Tibial artery (tissue), 4 donors: ENCODE results near the gene AKAIN1.

Experiments used
- DNase-seq, 2 donors: peaks; one replicate each; pipeline ENCODE4 v3.0.0-alpha.2; 2019
- H3K27ac ChIP-seq, 2 donors: fragments of 200-600 bp; sonication (generic) in 1 of 2; 1 replicate in 1 of 2; 2 replicates in 1 of 2; pipeline ENCODE4 v1.5.1; 2018 to 2019; ENCODE audit warnings: mild to moderate bottlenecking in 1 of 2
- H3K27me3 ChIP-seq, 2 donors: fragments of 200-600 bp; sonication (generic) in 1 of 2; one replicate each; pipeline versions ENCODE4 v1.5.1 to v1.6.0; 2016 to 2019
- H3K36me3 ChIP-seq, 3 donors: fragments of 200-600 bp; sonication (generic) in 2 of 3; one replicate each; pipeline ENCODE4 v1.5.1; 2016 to 2019; ENCODE audit warnings: mild to moderate bottlenecking in 2 of 3
- H3K4me1 ChIP-seq, 4 donors: fragments of 200-600 bp; sonication (generic) in 2 of 4; 1 replicate in 3 of 4; 2 replicates in 1 of 4; pipeline ENCODE4 v1.5.1; 2016 to 2019
- H3K4me3 ChIP-seq, 2 donors: fragments of 200-600 bp; sonication (generic) in 1 of 2; 1 replicate in 1 of 2; 2 replicates in 1 of 2; pipeline ENCODE4 v1.5.1; 2018 to 2019; ENCODE audit warnings: mild to moderate bottlenecking in 2 of 2
- H3K9me3 ChIP-seq, 3 donors: fragments of 200-600 bp; sonication (generic) in 1 of 3; one replicate each; pipeline ENCODE4 v1.5.1; 2016 to 2019
- intact Hi-C: fragments of 100-400 bp; cut with DNase I; formaldehyde crosslinking; loops from one replicate; pipeline ENCODE4 v1.15.0; 2023; ENCODE audit warnings: low total_unique reads
- TF ChIP-seq, protein P1 (sequence below), 2 experiments: fragments of 200-600 bp in 1 of 2; fragments of 450-650 bp in 1 of 2; IDR thresholded peaks; one replicate each; pipeline ENCODE4 v1.5.1; 2017 to 2019; ENCODE audit warnings: antibody characterized with exemption in 2 of 2, mild to moderate bottlenecking in 1 of 2, moderate library complexity in 1 of 2

Gene AKAIN1, protein sequence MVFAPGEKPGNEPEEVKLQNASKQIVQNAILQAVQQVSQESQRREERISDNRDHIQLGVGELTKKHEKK

DNA sequence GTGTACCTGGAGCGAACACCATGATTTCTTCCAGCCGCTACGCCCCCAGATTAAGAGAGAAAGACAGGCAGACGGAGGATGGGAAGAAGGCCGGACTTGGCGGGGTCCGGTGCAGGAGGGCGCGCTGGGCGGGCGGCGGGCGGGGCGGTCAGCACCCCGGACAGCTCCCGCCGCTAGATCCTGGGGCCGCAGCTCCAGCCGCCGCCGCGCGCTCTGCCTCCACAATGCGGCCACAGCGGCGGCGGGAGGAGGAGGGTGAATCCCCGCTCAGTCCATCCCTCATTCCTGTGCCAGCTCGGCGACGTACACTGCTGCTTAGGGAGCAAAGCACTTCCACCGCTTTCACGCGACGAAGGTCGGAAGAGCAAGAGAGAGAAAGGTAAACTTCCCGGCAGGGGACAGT is at the start of gene AKAIN1:
Gene AKAIN1, minus strand, starts transcription at position 226 of the 403 bp plus-strand sequence. Its CDS starts 204 bp downstream, at position 22.
- TF ChIP-seq, protein P1, sequence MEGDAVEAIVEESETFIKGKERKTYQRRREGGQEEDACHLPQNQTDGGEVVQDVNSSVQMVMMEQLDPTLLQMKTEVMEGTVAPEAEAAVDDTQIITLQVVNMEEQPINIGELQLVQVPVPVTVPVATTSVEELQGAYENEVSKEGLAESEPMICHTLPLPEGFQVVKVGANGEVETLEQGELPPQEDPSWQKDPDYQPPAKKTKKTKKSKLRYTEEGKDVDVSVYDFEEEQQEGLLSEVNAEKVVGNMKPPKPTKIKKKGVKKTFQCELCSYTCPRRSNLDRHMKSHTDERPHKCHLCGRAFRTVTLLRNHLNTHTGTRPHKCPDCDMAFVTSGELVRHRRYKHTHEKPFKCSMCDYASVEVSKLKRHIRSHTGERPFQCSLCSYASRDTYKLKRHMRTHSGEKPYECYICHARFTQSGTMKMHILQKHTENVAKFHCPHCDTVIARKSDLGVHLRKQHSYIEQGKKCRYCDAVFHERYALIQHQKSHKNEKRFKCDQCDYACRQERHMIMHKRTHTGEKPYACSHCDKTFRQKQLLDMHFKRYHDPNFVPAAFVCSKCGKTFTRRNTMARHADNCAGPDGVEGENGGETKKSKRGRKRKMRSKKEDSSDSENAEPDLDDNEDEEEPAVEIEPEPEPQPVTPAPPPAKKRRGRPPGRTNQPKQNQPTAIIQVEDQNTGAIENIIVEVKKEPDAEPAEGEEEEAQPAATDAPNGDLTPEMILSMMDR (IDR thresholded peaks at IDR 0.05), result no peak
- Histone ChIP-seq H3K27me3 (peaks cover 0 to 44% of the 10 kb centered on the region in 2 donors), H3K36me3 (no peaks in the 10 kb centered on the region), H3K4me3 (no peak within 1 kb of the TSS), H3K4me1 (peaks cover 0 to 4% (median 0%) of the 10 kb centered on the region in 4 donors), H3K9me3 (no peaks in the 10 kb centered on the region), H3K27ac (no peak within 1 kb of the TSS)
- DNase-seq, result no peak
- intact Hi-C loops, result no loop called here

DNA sequence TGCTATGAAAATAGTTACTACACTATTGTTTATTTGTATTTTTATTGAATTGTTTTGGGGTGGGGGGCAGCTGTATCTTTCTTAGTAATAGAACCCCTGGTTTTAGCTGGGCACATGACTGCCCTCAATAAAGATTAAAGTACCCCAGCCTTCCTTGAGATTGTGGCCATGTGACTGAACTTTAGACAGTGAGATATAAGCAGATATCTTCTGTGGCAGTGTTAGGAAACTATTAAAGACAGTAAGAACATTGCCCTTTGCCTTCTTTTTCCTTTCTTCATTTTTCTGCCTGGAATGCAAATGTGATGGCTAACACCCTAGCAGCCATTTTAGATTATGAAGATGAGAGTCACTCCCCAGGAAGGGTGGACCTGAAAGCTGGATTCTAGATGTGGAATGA is 47.9 kb upstream of the AKAIN1 start:
- intact Hi-C loops, result no loop called here
- TF ChIP-seq, protein P1 (IDR thresholded peaks at IDR 0.05), result no peak
- peaks cover 20 to 39% (median 23%) of the 10 kb centered on the region in 3 donors for H3K36me3 ChIP-seq
- H3K4me1 ChIP-seq, result peaks cover 0 to 12% (median 3%) of the 10 kb centered on the region in 4 donors
- no peaks in the 10 kb centered on the region for H3K27me3 ChIP-seq
- H3K4me3 ChIP-seq, result no peak overlapping the region
- no peak overlapping the region for H3K27ac ChIP-seq
- no peak for DNase-seq
- H3K9me3 ChIP-seq, result no peaks in the 10 kb centered on the region

DNA sequence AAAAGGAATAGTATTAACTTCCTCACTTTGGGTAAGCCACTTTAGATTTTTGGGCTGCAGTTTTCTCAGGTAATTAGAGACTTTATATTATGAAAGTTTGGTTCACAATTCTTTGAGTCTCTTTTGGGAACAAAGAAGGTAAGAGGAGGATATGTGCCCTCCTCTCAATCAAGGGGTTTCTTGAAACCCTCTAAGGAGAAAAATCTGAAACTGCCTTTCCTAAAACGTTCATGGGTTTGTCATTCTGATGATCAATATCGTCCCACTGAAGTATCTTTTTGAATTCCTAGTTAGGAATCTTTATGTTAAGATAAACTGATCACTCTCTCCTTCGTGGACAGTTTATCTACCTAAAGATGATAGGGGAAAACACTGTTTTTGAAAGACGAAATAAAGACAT is 42.4 kb upstream of the AKAIN1 start:
- no peaks in the 10 kb centered on the region for H3K9me3 ChIP-seq
- intact Hi-C loops, result loop anchor here (2.0 kb wide), 1 partner anchor 55 kb away; the partner anchor contains the start of gene ZBTB14
- no peak for DNase-seq
- peaks cover 0 to 33% (median 16%) of the 10 kb centered on the region in 4 donors for H3K4me1 ChIP-seq
- TF ChIP-seq, protein P1 (IDR thresholded peaks at IDR 0.05), result no peak
- H3K27ac ChIP-seq, result no peak overlapping the region
- H3K36me3 ChIP-seq, result peaks cover 20 to 39% (median 23%) of the 10 kb centered on the region in 3 donors
- no peaks in the 10 kb centered on the region for H3K27me3 ChIP-seq
- peak overlapping the region; percentile 86 to 89 for H3K4me3 ChIP-seq

DNA sequence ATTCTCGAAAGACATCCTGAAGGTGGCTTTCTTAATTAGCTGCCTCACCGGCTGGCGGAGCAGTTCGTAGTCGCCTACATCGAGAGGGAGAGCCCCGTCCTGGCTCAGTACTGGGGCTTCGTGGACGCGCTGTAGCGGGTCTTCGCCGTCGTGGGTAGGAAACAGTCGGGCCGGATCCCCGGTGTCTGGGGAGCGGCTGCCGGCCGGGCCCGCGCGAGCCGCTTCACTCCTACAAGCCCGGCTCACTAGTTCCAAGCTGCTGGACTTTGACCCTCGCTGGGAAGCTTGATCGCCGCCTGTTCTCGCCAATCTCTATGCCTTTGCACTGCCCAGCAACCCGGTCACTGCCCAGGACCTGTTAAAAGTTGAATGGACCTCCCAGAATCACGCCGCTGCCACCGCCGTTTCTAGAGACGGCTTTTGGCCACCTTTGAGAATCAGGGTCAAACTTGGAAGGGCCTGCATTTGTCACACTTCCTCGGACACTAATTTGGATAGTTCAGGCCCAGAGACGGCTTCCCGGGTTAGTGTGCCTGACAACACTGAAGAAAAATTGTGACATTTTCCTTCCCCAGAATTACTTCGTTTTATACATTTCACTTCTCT is 41.4 kb upstream of the AKAIN1 start:
- H3K4me3 ChIP-seq, result peak overlapping the region; percentile 86 to 89
- DNase-seq, result no peak
- intact Hi-C loops, result loop anchor here (2.0 kb wide), 1 partner anchor 56 kb away; the partner anchor contains the start of gene ZBTB14

DNA sequence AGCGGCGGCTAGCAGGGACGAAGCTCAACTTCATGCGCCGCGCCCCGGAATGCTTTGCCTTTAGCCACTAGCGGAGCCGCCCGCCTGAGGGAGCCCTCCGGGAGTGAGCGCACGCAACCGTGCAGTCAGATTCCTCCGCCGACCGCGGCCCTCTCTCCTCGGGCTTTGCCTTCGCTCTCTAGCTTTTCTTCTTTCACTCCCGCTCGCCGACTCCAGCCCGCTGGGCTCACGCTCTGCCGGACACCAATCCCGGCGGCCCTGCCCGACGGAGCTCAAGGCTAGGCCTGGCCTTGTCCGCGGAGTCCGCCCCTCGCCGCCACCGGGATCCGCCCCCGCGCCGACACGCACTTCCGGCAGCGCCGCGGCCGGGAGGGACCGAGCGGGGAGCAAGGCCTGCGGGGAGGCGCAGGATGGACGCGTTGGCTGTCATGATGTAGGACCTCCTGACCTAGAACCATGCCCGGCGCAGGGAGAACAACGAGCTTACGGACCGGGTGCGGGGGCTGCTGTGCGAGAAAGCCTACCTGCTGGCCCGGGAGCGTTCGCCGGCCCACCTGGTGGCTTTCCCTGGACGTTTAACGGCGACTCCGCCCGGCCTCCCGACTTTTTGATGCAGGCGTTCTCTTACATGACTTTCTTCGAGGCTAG is 40.8 kb upstream of the AKAIN1 start:
- DNase-seq, result peak; percentile 83 to 92
- Histone ChIP-seq H3K4me3 (peak overlapping the region; percentile 86 to 89), H3K4me1 (peaks cover 0 to 33% (median 16%) of the 10 kb centered on the region in 4 donors), H3K27ac (peak overlapping the region; percentile 95 to 99), H3K9me3 (no peaks in the 10 kb centered on the region), H3K36me3 (peaks cover 10 to 24% (median 18%) of the 10 kb centered on the region in 3 donors), H3K27me3 (no peaks in the 10 kb centered on the region)
- TF ChIP-seq, protein P1 (IDR thresholded peaks at IDR 0.05), result peak; percentile 20 to 42
- intact Hi-C loops, result loop anchor here (2.0 kb wide), 1 partner anchor 57 kb away; the partner anchor contains the start of gene ZBTB14

More for the DNA sequence above, 41.4 kb upstream of the AKAIN1 start:
- Histone ChIP-seq H3K4me1 (peaks cover 0 to 33% (median 16%) of the 10 kb centered on the region in 4 donors), H3K27ac (peak overlapping the region; percentile 95 to 99), H3K27me3 (no peaks in the 10 kb centered on the region), H3K36me3 (peaks cover 16 to 29% (median 20%) of the 10 kb centered on the region in 3 donors), H3K9me3 (no peaks in the 10 kb centered on the region)
- TF ChIP-seq, protein P1 (IDR thresholded peaks at IDR 0.05), result no peak
